CD4-positive, CD25-positive, alpha-beta regulatory T cell (primary cell): ENCODE results near the gene SLC35D2. TPM values are rescaled to one million over a fixed set of nuclear protein-coding genes. Genes with fewer than 3 reads are reported as not detected.

Experiments
- ATAC-seq, 2 donors: fragments of 150-1000 bp; cut with Tn5 transposase; one replicate each; pipeline ENCODE4 v1.10.0; 2021; ENCODE audit warnings: low read depth in 2 of 2, moderate number of reproducible peaks in 2 of 2, moderate library complexity in 1 of 2
- DNase-seq, 3 donors: peaks; one replicate each; pipeline versions ENCODE4 v3.0.0 to v3.0.0-alpha.2; 2012 to 2022; ENCODE audit warnings: mixed read lengths in 1 of 3
- H3K27ac ChIP-seq: one replicate; pipeline ENCODE4 v1.7.0; 2013; ENCODE audit warnings: mild to moderate bottlenecking, low read length; ENCODE audit not compliant: insufficient read depth, poor library complexity, severe bottlenecking
- H3K27me3 ChIP-seq: one replicate; pipeline ENCODE4 v1.7.0; 2013; ENCODE audit warnings: low read length; ENCODE audit not compliant: control insufficient read depth, insufficient read depth
- H3K36me3 ChIP-seq: one replicate; pipeline ENCODE4 v1.7.0; 2013; ENCODE audit warnings: mild to moderate bottlenecking, low read length, moderate library complexity; ENCODE audit not compliant: control insufficient read depth, insufficient read depth
- H3K4me1 ChIP-seq: 2 replicates; pipeline ENCODE4 v1.7.0; 2013; ENCODE audit warnings: mild to moderate bottlenecking, low read length; ENCODE audit not compliant: insufficient read depth, control insufficient read depth, poor library complexity, severe bottlenecking
- H3K4me3 ChIP-seq: one replicate; pipeline ENCODE4 v1.7.0; 2013; ENCODE audit warnings: low read depth, mild to moderate bottlenecking, low read length, moderate library complexity
- H3K9me3 ChIP-seq, 2 experiments: 1 replicate in 1 of 2; 2 replicates in 1 of 2; pipeline ENCODE4 v1.7.0; 2013; ENCODE audit warnings: low read length in 2 of 2, mild to moderate bottlenecking in 1 of 2, moderate library complexity in 1 of 2; ENCODE audit not compliant: control insufficient read depth in 2 of 2
- H3K27ac Mint-ChIP-seq, 3 donors: one replicate each; pipeline ENCODE4 v1.8.0; 2020 to 2022; ENCODE audit warnings: mild to moderate bottlenecking in 3 of 3, mixed read lengths in 3 of 3, moderate library complexity in 2 of 3
- H3K27me3 Mint-ChIP-seq: one replicate; pipeline ENCODE4 v1.8.0; 2022; ENCODE audit warnings: mild to moderate bottlenecking, mixed read lengths
- H3K36me3 Mint-ChIP-seq: one replicate; pipeline ENCODE4 v1.8.0; 2020; ENCODE audit warnings: mixed read lengths
- H3K4me1 Mint-ChIP-seq, 4 donors: one replicate each; pipeline ENCODE4 v1.8.0; 2020 to 2022; ENCODE audit warnings: mixed read lengths in 4 of 4, mild to moderate bottlenecking in 1 of 4
- H3K4me3 Mint-ChIP-seq, 4 donors: one replicate each; pipeline ENCODE4 v1.8.0; 2020 to 2022; ENCODE audit warnings: mild to moderate bottlenecking in 4 of 4, mixed read lengths in 4 of 4, moderate library complexity in 3 of 4
- H3K9me3 Mint-ChIP-seq, 7 donors: one replicate each; pipeline ENCODE4 v1.8.0; 2020 to 2022; ENCODE audit warnings: mixed read lengths in 7 of 7, mild to moderate bottlenecking in 3 of 7, moderate library complexity in 2 of 7
- polyA plus RNA-seq, 4 donors: library from polyadenylated mRNA; unstranded; fragments of 300-500 nt; fragmentation: Illumina TruSeq; gene quantifications; one replicate each; pipeline ENCODE4 v1.2.3, GENCODE V29; 2021
- total RNA-seq: library from RNA; stranded (reverse); gene quantifications from one replicate; pipeline ENCODE4 v1.2.3, GENCODE V29; 2022

The SLC35D2 gene
- total and polyA plus RNA-seq, 5 donors from 2014 or later: 22.5 to 41.8 (median 36.0) TPM

DNA sequence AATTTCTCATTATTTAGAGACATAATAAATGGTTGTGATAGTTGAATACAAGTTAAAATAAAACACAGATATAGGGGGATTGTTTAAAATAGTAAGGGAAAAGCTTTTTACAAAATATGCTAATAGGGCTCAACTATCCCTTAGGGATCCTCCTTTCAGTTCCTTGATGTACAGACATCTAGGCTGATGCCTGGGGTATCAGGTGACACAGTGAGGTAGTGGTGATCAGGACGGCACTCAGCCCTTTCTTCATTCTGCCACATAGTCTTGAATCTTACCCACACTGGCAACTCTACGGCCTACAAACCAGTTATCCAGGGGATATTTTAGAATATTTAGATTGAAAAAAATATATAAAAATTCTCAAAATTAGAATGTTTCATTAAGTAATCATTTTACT is 12.5 kb upstream of the SLC35D2 start:
- Histone ChIP-seq H3K4me3 (no peak overlapping the region), H3K4me1 (peaks cover 28% of the 10 kb centered on the region), H3K27me3 (no peaks in the 10 kb centered on the region), H3K9me3 (no peaks in the 10 kb centered on the region), H3K27ac (no peak overlapping the region), H3K36me3 (no peaks in the 10 kb centered on the region)
- ATAC-seq (no peak), DNase-seq (no peak)
- Mint-ChIP-seq H3K27me3 (no peaks in the 10 kb centered on the region), H3K9me3 (peaks cover 0 to 9% (median 3%) of the 10 kb centered on the region in 7 donors), H3K27ac (peak overlapping the region; percentile 3 to 59 (median 35)), H3K36me3 (peaks cover 21% of the 10 kb centered on the region), H3K4me3 (no peak overlapping the region), H3K4me1 (peaks cover 16 to 41% (median 24%) of the 10 kb centered on the region in 4 donors)

DNA sequence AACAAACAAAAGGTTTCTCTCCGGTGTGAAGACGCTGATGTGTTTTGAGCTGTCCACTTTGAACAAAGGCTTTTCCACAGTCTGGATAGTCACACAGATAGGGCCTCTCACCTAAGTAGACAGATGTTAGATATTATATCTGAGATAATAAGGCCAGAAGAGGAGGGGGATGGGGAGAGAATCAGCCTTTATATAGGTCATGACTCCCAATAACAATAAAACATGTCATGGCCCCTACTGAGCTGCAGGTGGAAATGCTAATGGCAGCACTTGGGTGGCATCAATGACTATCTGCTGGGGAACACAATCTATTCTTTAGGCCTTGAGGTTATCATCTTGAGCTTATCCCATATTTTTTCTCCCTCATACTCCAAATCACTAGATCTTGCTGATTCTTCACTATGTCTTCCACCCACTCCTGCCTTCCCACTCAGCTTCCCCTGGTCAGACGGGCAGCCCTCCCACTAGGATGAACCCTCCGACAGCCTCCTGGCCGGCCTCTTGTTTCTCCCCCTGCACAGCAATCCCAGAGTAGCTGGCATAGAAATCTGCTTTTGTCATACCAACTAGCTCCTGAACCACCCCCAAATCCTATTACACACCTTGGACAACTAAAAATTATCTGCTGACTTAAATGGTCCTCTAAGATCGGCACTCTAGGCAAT is 11.5 kb upstream of the SLC35D2 start:
- Mint-ChIP-seq H3K4me3 (no peak overlapping the region), H3K36me3 (peaks cover 23% of the 10 kb centered on the region), H3K9me3 (peaks cover 0 to 3% (median 0%) of the 10 kb centered on the region in 7 donors), H3K27me3 (no peaks in the 10 kb centered on the region), H3K27ac (peak overlapping the region in 2 of 3 donors; percentile 3 to 20), H3K4me1 (peaks cover 8 to 36% (median 18%) of the 10 kb centered on the region in 4 donors)
- Histone ChIP-seq H3K27me3 (no peaks in the 10 kb centered on the region), H3K4me1 (peaks cover 27% of the 10 kb centered on the region), H3K4me3 (no peak overlapping the region), H3K9me3 (no peaks in the 10 kb centered on the region), H3K27ac (no peak overlapping the region), H3K36me3 (peaks cover 3% of the 10 kb centered on the region)
- DNase-seq (no peak), ATAC-seq (no peak)

GRCh38 chr9:96392263-96392662 is 8.8 kb upstream of the SLC35D2 start:
- H3K27ac Mint-ChIP-seq: peak overlapping the region in 2 of 3 donors; percentile 20 to 34
- no peak for ATAC-seq

GRCh38 chr9:96391021-96391765 is 7.7 kb upstream of the SLC35D2 start:
- peaks cover 0 to 1% (median 0%) of the 10 kb centered on the region in 7 donors for H3K9me3 Mint-ChIP-seq
- no peak overlapping the region for H3K4me3 Mint-ChIP-seq
- H3K27ac ChIP-seq: peak overlapping the region; percentile 50
- peaks cover 7% of the 10 kb centered on the region for H3K4me1 ChIP-seq
- DNase-seq (peak in 1 of 3 donors; percentile 33), ATAC-seq (peak in 1 of 2 donors; percentile 39)
- H3K4me3 ChIP-seq: no peak overlapping the region
- H3K27ac Mint-ChIP-seq: peak overlapping the region; percentile 56 to 89 (median 86)
- H3K36me3 Mint-ChIP-seq: peaks cover 26% of the 10 kb centered on the region
- H3K4me1 Mint-ChIP-seq: peaks cover 6 to 11% (median 9%) of the 10 kb centered on the region in 4 donors
- H3K36me3 ChIP-seq: peaks cover 9% of the 10 kb centered on the region
- no peaks in the 10 kb centered on the region for H3K27me3 Mint-ChIP-seq
- no peaks in the 10 kb centered on the region for H3K9me3 ChIP-seq
- H3K27me3 ChIP-seq: no peaks in the 10 kb centered on the region

More at GRCh38 chr9:96392263-96392662, 8.8 kb upstream of the SLC35D2 start:
- H3K27ac ChIP-seq: no peak overlapping the region
- no peak overlapping the region for H3K4me3 ChIP-seq
- Mint-ChIP-seq H3K9me3 (peaks cover 0 to 1% (median 0%) of the 10 kb centered on the region in 7 donors), H3K4me1 (peaks cover 4 to 13% (median 6%) of the 10 kb centered on the region in 4 donors), H3K27me3 (no peaks in the 10 kb centered on the region), H3K4me3 (no peak overlapping the region), H3K36me3 (peaks cover 26% of the 10 kb centered on the region)
- peaks cover 7% of the 10 kb centered on the region for H3K4me1 ChIP-seq
- H3K9me3 ChIP-seq: no peaks in the 10 kb centered on the region
- peaks cover 9% of the 10 kb centered on the region for H3K36me3 ChIP-seq
- DNase-seq: no peak
- no peaks in the 10 kb centered on the region for H3K27me3 ChIP-seq

- Histone ChIP-seq H3K4me3 (no peak overlapping the region), H3K9me3 (no peaks in the 10 kb centered on the region), H3K27me3 (no peaks in the 10 kb centered on the region), H3K27ac (no peak overlapping the region), H3K36me3 (peaks cover 9% of the 10 kb centered on the region), H3K4me1 (peaks cover 8% of the 10 kb centered on the region)
- Mint-ChIP-seq H3K36me3 (peaks cover 18% of the 10 kb centered on the region), H3K27ac (no peak overlapping the region), H3K4me3 (no peak overlapping the region), H3K4me1 (peaks cover 7 to 20% (median 9%) of the 10 kb centered on the region in 4 donors), H3K27me3 (no peaks in the 10 kb centered on the region), H3K9me3 (no peaks in the 10 kb centered on the region)
- DNase-seq: no peak
- ATAC-seq: no peak
Observed at GRCh38 chr9:96388144-96388543, 4.6 kb upstream of the SLC35D2 start.

- ATAC-seq (no peak), DNase-seq (no peak)
- Histone ChIP-seq H3K36me3 (peaks cover 9% of the 10 kb centered on the region), H3K27ac (peak overlapping the region; percentile 14), H3K4me3 (no peak overlapping the region), H3K4me1 (peaks cover 24% of the 10 kb centered on the region), H3K27me3 (no peaks in the 10 kb centered on the region), H3K9me3 (no peaks in the 10 kb centered on the region)
- Mint-ChIP-seq H3K4me1 (peaks cover 17 to 36% (median 27%) of the 10 kb centered on the region in 4 donors), H3K27ac (peak overlapping the region in 1 of 3 donors; percentile 47), H3K9me3 (no peaks in the 10 kb centered on the region), H3K27me3 (no peaks in the 10 kb centered on the region), H3K36me3 (peaks cover 9% of the 10 kb centered on the region), H3K4me3 (no peak overlapping the region)
Observed at GRCh38 chr9:96386157-96386556, 2.6 kb upstream of the SLC35D2 start.

DNA sequence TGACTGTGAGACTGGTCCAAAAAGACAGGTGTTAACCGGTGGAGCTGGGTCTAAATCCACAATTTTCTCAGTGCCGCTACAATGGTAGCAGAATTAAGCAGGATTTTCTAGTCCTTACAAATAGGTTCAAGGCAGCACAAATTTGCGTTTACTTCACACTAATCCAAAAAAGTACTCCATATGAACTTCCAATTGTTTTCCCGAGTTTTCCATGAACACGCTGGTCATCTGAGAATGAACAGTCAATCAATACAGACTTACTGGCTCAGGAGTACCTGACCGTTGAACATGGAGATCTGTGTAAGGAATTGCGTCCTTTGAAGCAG is 709 bp downstream of the SLC35D2 start:
- H3K27me3 Mint-ChIP-seq: no peaks in the 10 kb centered on the region
- H3K9me3 Mint-ChIP-seq: peaks cover 0 to 1% (median 0%) of the 10 kb centered on the region in 7 donors
- H3K36me3 Mint-ChIP-seq: peaks cover 9% of the 10 kb centered on the region
- Histone ChIP-seq H3K9me3 (no peaks in the 10 kb centered on the region), H3K27ac (peak overlapping the region; percentile 41), H3K27me3 (no peaks in the 10 kb centered on the region), H3K4me3 (peak overlapping the region; percentile 93), H3K4me1 (peaks cover 22% of the 10 kb centered on the region), H3K36me3 (no peaks in the 10 kb centered on the region)
- H3K27ac Mint-ChIP-seq: peak overlapping the region; percentile 22 to 88 (median 81)
- H3K4me3 Mint-ChIP-seq: peak overlapping the region; percentile 87 to 94 (median 91)
- DNase-seq: no peak
- no peak for ATAC-seq
- peaks cover 28 to 46% (median 37%) of the 10 kb centered on the region in 4 donors for H3K4me1 Mint-ChIP-seq
